H1 (cell line): ENCODE results near the gene MT1X. TPM values are rescaled to one million over a fixed set of nuclear protein-coding genes. Genes with fewer than 3 reads are reported as not detected.

Experiments
- CTCF ChIA-PET: fragments of 300-600 bp; sonication (Branson Sonifier 250); formaldehyde crosslinking; loops from one replicate; lab custom pipeline; 2021; ENCODE audit not compliant: partially characterized antibody; lab: Charles Lee
- POLR2A ChIA-PET: fragments of 300-600 bp; sonication (Branson Sonifier 250); formaldehyde crosslinking; loops from one replicate; lab custom pipeline; 2021; ENCODE audit warnings: inconsistent platforms; ENCODE audit not compliant: partially characterized antibody; lab: Charles Lee
- DNase-seq, 2 experiments: peaks; one replicate each; pipeline versions ENCODE4 v3.0.0 to v3.0.0-alpha.2; 2010 to 2022; ENCODE audit warnings: low spot score in 2 of 2, low read depth in 1 of 2, mixed read lengths in 1 of 2
- FAIRE-seq: peaks from 2 replicates; lab custom pipeline; 2011; peaks lifted over from hg19 to GRCh38; lab: Jason Lieb, UNC
- H2AFZ ChIP-seq: 2 replicates; pipeline ENCODE4 v1.8.1; 2012; ENCODE audit warnings: low read length, inconsistent platforms
- H2AK5ac ChIP-seq: 2 replicates; pipeline ENCODE4 v1.6.1; 2013; ENCODE audit warnings: low read depth, low read length
- H2BK120ac ChIP-seq: replicated peaks from 2 replicates; pipeline ENCODE3; 2013; ENCODE audit warnings: low read depth, low read length, inconsistent platforms
- H2BK12ac ChIP-seq: 2 replicates; pipeline ENCODE4 v1.6.1; 2013; ENCODE audit warnings: low read depth, low read length
- H2BK15ac ChIP-seq: 2 replicates; pipeline ENCODE4 v1.6.1; 2013; ENCODE audit warnings: low read length
- H2BK20ac ChIP-seq: 2 replicates; pipeline ENCODE4 v1.6.1; 2013; ENCODE audit warnings: low read length
- H2BK5ac ChIP-seq: 2 replicates; pipeline ENCODE4 v1.6.1; 2013; ENCODE audit warnings: low read depth, low read length
- H3K14ac ChIP-seq: 2 replicates; pipeline ENCODE4 v1.6.1; 2013; ENCODE audit warnings: inconsistent platforms; ENCODE audit not compliant: insufficient read length
- H3K18ac ChIP-seq: 2 replicates; pipeline ENCODE4 v1.6.1; 2013; ENCODE audit warnings: low read length; ENCODE audit errors: extremely low read depth
- H3K23ac ChIP-seq: 2 replicates; pipeline ENCODE4 v1.6.1; 2013; ENCODE audit warnings: inconsistent platforms; ENCODE audit not compliant: insufficient read length
- H3K23me2 ChIP-seq: 2 replicates; pipeline ENCODE4 v1.6.1; 2013; ENCODE audit warnings: low read depth, low read length
- H3K27ac ChIP-seq: 2 replicates; pipeline ENCODE4 v1.6.1; 2011; ENCODE audit warnings: low read depth, low read length, inconsistent platforms
- H3K27me3 ChIP-seq, 4 experiments: replicated peaks in 1 of 4; 1 replicate in 1 of 4; 2 replicates in 3 of 4; pipeline versions ENCODE4 v1.6.1 to v1.8.1; 2011 to 2013; ENCODE audit warnings: low read length in 3 of 4, mild to moderate bottlenecking in 3 of 4, inconsistent platforms in 2 of 4, mixed read lengths in 2 of 4, moderate library complexity in 1 of 4; ENCODE audit not compliant: control insufficient read depth in 3 of 4, insufficient read depth in 3 of 4; ENCODE audit errors: extremely low read depth in 1 of 4
- H3K36me3 ChIP-seq, 4 experiments: 2 replicates each; pipeline versions ENCODE4 v1.6.1 to v1.8.1; 2011 to 2013; ENCODE audit warnings: mild to moderate bottlenecking in 4 of 4, low read length in 3 of 4, moderate library complexity in 2 of 4, control low read depth in 1 of 4, inconsistent platforms in 1 of 4; ENCODE audit not compliant: insufficient read depth in 4 of 4, control insufficient read depth in 2 of 4
- H3K4ac ChIP-seq: replicated peaks from 2 replicates; pipeline ENCODE3; 2013; ENCODE audit warnings: low read length, low read depth, mixed read lengths, inconsistent platforms; ENCODE audit not compliant: insufficient read length
- H3K4me1 ChIP-seq, 4 experiments: replicated peaks in 1 of 4; 1 replicate in 1 of 4; 2 replicates in 3 of 4; pipeline versions ENCODE4 v1.6.1 to v1.8.1; 2011 to 2013; ENCODE audit warnings: low read length in 3 of 4, inconsistent platforms in 2 of 4, mixed read lengths in 1 of 4; ENCODE audit not compliant: insufficient read depth in 4 of 4, control insufficient read depth in 3 of 4
- H3K4me2 ChIP-seq, 2 experiments: 2 replicates each; pipeline versions ENCODE4 v1.6.1 to v1.8.1; 2011 to 2013; ENCODE audit warnings: low read depth in 2 of 2, low read length in 2 of 2, control low read depth in 1 of 2, inconsistent platforms in 1 of 2, mild to moderate bottlenecking in 1 of 2; ENCODE audit not compliant: insufficient read depth in 1 of 2
- H3K4me3 ChIP-seq, 4 experiments: fragments of 200-600, 300-600 bp in 1 of 4; sonication (generic), shearing (Covaris generic), sonication (Bioruptor Twin) in 1 of 4; 2 replicates each; pipeline versions ENCODE4 v1.5.1 to v1.8.1; 2011 to 2016; ENCODE audit warnings: low read length in 4 of 4, low read depth in 3 of 4, control low read depth in 2 of 4, inconsistent platforms in 2 of 4, mild to moderate bottlenecking in 2 of 4, mixed read lengths in 1 of 4, moderate library complexity in 1 of 4; ENCODE audit not compliant: insufficient read depth in 2 of 4; ENCODE audit errors: extremely low read depth in 1 of 4
- H3K56ac ChIP-seq: replicated peaks from 2 replicates; pipeline ENCODE3; 2013; ENCODE audit warnings: low read depth, mild to moderate bottlenecking, mixed read lengths, low read length, inconsistent platforms; ENCODE audit not compliant: insufficient read length
- H3K79me1 ChIP-seq: 2 replicates; pipeline ENCODE4 v1.6.1; 2013; ENCODE audit warnings: low read depth, low read length, control low read depth
- H3K79me2 ChIP-seq, 2 experiments: 2 replicates each; pipeline versions ENCODE4 v1.6.1 to v1.8.1; 2012 to 2013; ENCODE audit warnings: low read length in 2 of 2, mild to moderate bottlenecking in 2 of 2, inconsistent platforms in 1 of 2; ENCODE audit not compliant: insufficient read depth in 2 of 2, control insufficient read depth in 1 of 2
- H3K9ac ChIP-seq, 4 experiments: replicated peaks in 1 of 4; 1 replicate in 1 of 4; 2 replicates in 3 of 4; pipeline versions ENCODE4 v1.6.1 to v1.8.1; 2011 to 2013; ENCODE audit warnings: low read depth in 3 of 4, low read length in 3 of 4, control low read depth in 2 of 4, mild to moderate bottlenecking in 2 of 4, moderate library complexity in 2 of 4, inconsistent platforms in 1 of 4; ENCODE audit errors: extremely low read depth in 1 of 4
- H3K9me3 ChIP-seq, 2 experiments: 2 replicates each; pipeline versions ENCODE4 v1.6.1 to v1.8.1; 2012 to 2013; ENCODE audit warnings: mild to moderate bottlenecking in 2 of 2, moderate library complexity in 2 of 2, control low read depth in 1 of 2, inconsistent platforms in 1 of 2, low read depth in 1 of 2, low read length in 1 of 2, mixed read lengths in 1 of 2; ENCODE audit not compliant: insufficient read depth in 2 of 2
- H4K20me1 ChIP-seq, 2 experiments: replicated peaks in 1 of 2; 2 replicates each; pipeline versions ENCODE3 to v1.8.1; 2011 to 2013; ENCODE audit warnings: inconsistent platforms in 2 of 2, low read length in 2 of 2, mild to moderate bottlenecking in 1 of 2; ENCODE audit not compliant: insufficient read depth in 2 of 2, control insufficient read depth in 1 of 2
- H4K5ac ChIP-seq: 2 replicates; pipeline ENCODE4 v1.6.1; 2013; ENCODE audit warnings: low read length, low read depth, mixed read lengths, inconsistent platforms; ENCODE audit not compliant: insufficient read length
- H4K8ac ChIP-seq: 2 replicates; pipeline ENCODE4 v1.8.0; 2013; ENCODE audit warnings: mild to moderate bottlenecking, moderate library complexity, low read length, inconsistent platforms; ENCODE audit not compliant: insufficient read depth; ENCODE audit errors: extremely low read depth
- H4K91ac ChIP-seq: replicated peaks from 2 replicates; pipeline ENCODE3; 2013; ENCODE audit warnings: low read length, mixed read lengths, inconsistent platforms; ENCODE audit not compliant: insufficient read length
- GTF2F1 ChIP-seq: IDR thresholded peaks from 2 replicates; pipeline ENCODE4 v1.6.1; 2012; ENCODE audit warnings: low read depth, low read length, improper control_type of control experiment, borderline replicate concordance
- NANOG ChIP-seq: IDR thresholded peaks from 2 replicates; pipeline ENCODE4 v1.6.1; 2011; ENCODE audit warnings: low read length, low read depth, mild to moderate bottlenecking, inconsistent platforms; ENCODE audit not compliant: insufficient read depth, poor library complexity, severe bottlenecking
- WGBS, 2 experiments: shearing (Covaris generic) in 1 of 2; methylation state at CpG; one replicate each; pipeline versions ENCODE4 v1.1.6 to v1.1.7; 2013 to 2015; ENCODE audit warnings: low lambda C conversion rate in 2 of 2, mixed read lengths in 2 of 2, inconsistent platforms in 1 of 2, low coverage in 1 of 2, missing lambda C conversion rate in 1 of 2; ENCODE audit not compliant: insufficient replicate concordance in 2 of 2, insufficient coverage in 1 of 2, insufficient read length in 1 of 2; ENCODE audit errors: extremely low coverage in 1 of 2, missing lambda C conversion rate in 1 of 2; 5-methylcytosine and 5-hydroxymethylcytosine counted together
- polyA plus RNA-seq, 7 experiments: library from polyadenylated mRNA; depleted of rRNA in 3 of 7; stranded (reverse) in 5 of 7; unstranded in 2 of 7; fragments of >200 nt in 5 of 7; fragments of 200-250 nt in 2 of 7; gene quantifications; 1 replicate in 5 of 7; 2 replicates in 1 of 7; 4 replicates in 1 of 7; pipeline versions ENCODE4 v1.2.1 to v1.2.3, GENCODE V29; 2011 to 2013; ENCODE audit warnings: missing spikeins in 2 of 7, mixed read lengths in 2 of 7
- total RNA-seq: library from RNA; stranded (reverse); fragmentation: NEBNext Ultra II Directional; extraction: Animal tissue kit (Norgen Biotek cat#: 25700); gene quantifications from 2 replicates; pipeline ENCODE4 v1.2.1, GENCODE V29; 2021
- TF ChIP-seq, protein P1 (sequence below): IDR thresholded peaks from 2 replicates; pipeline ENCODE4 v1.6.1; 2012; ENCODE audit warnings: inconsistent platforms

The MT1X gene
- total and polyA plus RNA-seq, 2 of the 8 experiments (the other 6 are each of a cell fraction or from before 2014, with no cell fraction given), result 52.4 to 1,060 TPM

GRCh38 chr16:56652600-56652999 is 29.7 kb upstream of the MT1X start:
- CTCF ChIA-PET, result interaction anchor here (1.0 to 5.5 kb wide), 5 partner anchors 10 to 76 kb away, joined by 3 to 28 read pairs (median 4); partner anchors contain the start of genes MT1G and MT3
- Histone ChIP-seq H2BK5ac (no peak overlapping the region), H4K5ac (no peak overlapping the region), H3K23me2 (peaks cover 3% of the 10 kb centered on the region; the same call in 1 of the 2 replicates), H3K18ac (no peak overlapping the region), H3K9ac (no peak overlapping the region), H2BK12ac (no peak overlapping the region), H3K79me1 (no peaks in the 10 kb centered on the region), H3K23ac (no peak overlapping the region), H2AK5ac (no peak overlapping the region), H3K14ac (no peak overlapping the region), H2BK15ac (no peak overlapping the region), H3K79me2 (no peaks in the 10 kb centered on the region), H3K4me3 (no peak overlapping the region), H3K9me3 (no peaks in the 10 kb centered on the region), H3K56ac (no peak overlapping the region), H4K8ac (no peak overlapping the region), H3K27me3 (peaks cover 15 to 55% (median 40%) of the 10 kb centered on the region in 4 experiments), H3K4me2 (no peak overlapping the region), H2AFZ (no peak overlapping the region), H3K4me1 (peaks cover 0 to 5% (median 2%) of the 10 kb centered on the region in 4 experiments; a peak in 2 of 7 replicates), H3K27ac (no peak overlapping the region), H3K4ac (no peak overlapping the region), H2BK20ac (no peak overlapping the region; the same call in 1 of the 2 replicates), H4K20me1 (no peaks in the 10 kb centered on the region), H2BK120ac (no peak overlapping the region), H3K36me3 (no peaks in the 10 kb centered on the region), H4K91ac (no peak overlapping the region)
- POLR2A ChIA-PET, result interaction anchor here (0.9 to 9.1 kb wide), 6 partner anchors 9 to 49 kb away, joined by 3 to 74 read pairs (median 4); partner anchors contain the start of genes MT1A, MT1E, MT1G and MT1H
- FAIRE-seq (no peak), DNase-seq (no peak)
- WGBS, 2 experiments, result 69% methylated on average over 1 of the region's 1 CpG; no CpG with 5 or more reads in 1 of the 2 experiments
- TF ChIP-seq NANOG (no peak), GTF2F1 (no peak)
- TF ChIP-seq, protein P1, sequence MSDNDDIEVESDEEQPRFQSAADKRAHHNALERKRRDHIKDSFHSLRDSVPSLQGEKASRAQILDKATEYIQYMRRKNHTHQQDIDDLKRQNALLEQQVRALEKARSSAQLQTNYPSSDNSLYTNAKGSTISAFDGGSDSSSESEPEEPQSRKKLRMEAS, result no peak
